GM21825 (cell line): Measurements from ENCODE around the gene MMS22L.

Source experiments
- ATAC-seq: cut with Tn5 transposase; IDR thresholded peaks from one replicate; pipeline ENCODE4 v1.9.1; 2021; ENCODE audit warnings: mild to moderate bottlenecking, moderate library complexity; ENCODE audit not compliant: unreplicated experiment

The MMS22L gene

GRCh38 chr6:97145691-97146090, 137.3 kb downstream of the MMS22L start:
- ATAC-seq, result no peak

GRCh38 chr6:97141756-97142155, 141.3 kb downstream of the MMS22L start:
- ATAC-seq, result no peak

- no peak for ATAC-seq
These were observed 144.4 kb downstream of the MMS22L start for GRCh38 chr6:97138581-97138980.

GRCh38 chr6:97136626-97137358, 146.2 kb downstream of the MMS22L start:
- no peak for ATAC-seq

GRCh38 chr6:97133067-97133466, 149.9 kb downstream of the MMS22L start:
- no peak for ATAC-seq

- ATAC-seq, result no peak
These were observed 153.9 kb downstream of the MMS22L start for GRCh38 chr6:97129106-97129505.

GRCh38 chr6:97128507-97128906, 154.5 kb downstream of the MMS22L start:
- no peak for ATAC-seq

- ATAC-seq, result no peak
These were observed 159.4 kb downstream of the MMS22L start for GRCh38 chr6:97123652-97124051.

GRCh38 chr6:97123112-97123511, 159.9 kb downstream of the MMS22L start:
- no peak for ATAC-seq

- ATAC-seq, result no peak
These were observed 162.5 kb downstream of the MMS22L start for GRCh38 chr6:97120511-97120910.

GRCh38 chr6:97114645-97115044, 168.4 kb downstream of the MMS22L start:
- ATAC-seq, result no peak

GRCh38 chr6:97113170-97113569, 169.8 kb downstream of the MMS22L start:
- no peak for ATAC-seq

- ATAC-seq, result no peak
These were observed 171.8 kb downstream of the MMS22L start for GRCh38 chr6:97111243-97111642.

GRCh38 chr6:97110626-97111025, 172.4 kb downstream of the MMS22L start:
- no peak for ATAC-seq

GRCh38 chr6:97110149-97110548, 172.9 kb downstream of the MMS22L start:
- no peak for ATAC-seq

GRCh38 chr6:97109444-97109843, 173.6 kb downstream of the MMS22L start:
- no peak for ATAC-seq

GRCh38 chr6:97102145-97102790, 180.7 kb downstream of the MMS22L start:
- no peak for ATAC-seq

- ATAC-seq, result no peak
These were observed 182.3 kb downstream of the MMS22L start for GRCh38 chr6:97100696-97101095.

GRCh38 chr6:97097068-97098047, 185.7 kb downstream of the MMS22L start:
- no peak for ATAC-seq

GRCh38 chr6:97095311-97095850, 187.6 kb downstream of the MMS22L start:
- ATAC-seq, result no peak

- ATAC-seq, result no peak
These were observed 188.6 kb downstream of the MMS22L start for GRCh38 chr6:97094376-97094775.
